GM12878 (cell line): Measurements from ENCODE around the gene ABCA7.

Experiments used
- ATF3 ChIP-seq: IDR thresholded peaks from 2 replicates; pipeline ENCODE4 v1.6.1; 2011; ENCODE audit warnings: low read depth, mild to moderate bottlenecking, low read length, moderate library complexity, borderline replicate concordance; ENCODE audit errors: extremely low read depth
- CTCF ChIP-seq, 3 experiments: IDR thresholded peaks in 2 of 3; conservative IDR thresholded peaks in 1 of 3; 2 replicates each; pipeline ENCODE4 v1.5.1; 2011; ENCODE audit warnings: low read depth in 3 of 3, low read length in 3 of 3, mild to moderate bottlenecking in 3 of 3, control low read depth in 2 of 3, moderate library complexity in 2 of 3, inconsistent platforms in 1 of 3, mixed read lengths in 1 of 3; ENCODE audit not compliant: control insufficient read depth in 2 of 3, insufficient read depth in 1 of 3; ENCODE audit errors: extremely low read depth in 1 of 3
- FOXM1 ChIP-seq: IDR thresholded peaks from 2 replicates; pipeline ENCODE4 v1.6.1; 2012; ENCODE audit warnings: low read depth, mild to moderate bottlenecking, inconsistent platforms, low read length, moderate library complexity
- HDGF ChIP-seq: fragments of 450-650 bp; IDR thresholded peaks from 2 replicates; pipeline ENCODE4 v1.6.1; 2016; ENCODE audit warnings: antibody characterized with exemption
- MEF2B ChIP-seq: fragments of 450-650 bp; IDR thresholded peaks from 2 replicates; pipeline ENCODE4 v1.6.1; 2018; ENCODE audit warnings: mild to moderate bottlenecking, moderate library complexity; ENCODE audit not compliant: partially characterized antibody, poor library complexity, severe bottlenecking
- NR2C2 ChIP-seq: IDR thresholded peaks from 2 replicates; pipeline ENCODE4 v1.6.1; 2011; ENCODE audit warnings: borderline replicate concordance, low read depth; ENCODE audit not compliant: control insufficient read depth, insufficient read length
- NRF1 ChIP-seq: conservative IDR thresholded peaks from 2 replicates; pipeline ENCODE4 v1.6.1; 2011; ENCODE audit warnings: mild to moderate bottlenecking, low read depth, low read length, improper control_type of control experiment
- POLR2A ChIP-seq: IDR thresholded peaks from 2 replicates; pipeline ENCODE4 v1.6.1; 2011; ENCODE audit warnings: low read depth, mild to moderate bottlenecking, low read length
- RFX5 ChIP-seq: IDR thresholded peaks from 2 replicates; pipeline ENCODE4 v1.6.1; 2011; ENCODE audit warnings: low read depth, low read length, improper control_type of control experiment
- ZNF274 ChIP-seq: IDR thresholded peaks from one replicate; pipeline ENCODE4 v1.8.0; 2011; ENCODE audit not compliant: insufficient read length, insufficient read depth

GRCh38 chr19:1109032-1109551 lies 69.2 kb downstream of the ABCA7 start:
- no peak for TF ChIP-seq RFX5
- TF ChIP-seq HDGF, result no peak
- TF ChIP-seq NRF1, result no peak
- no peak for TF ChIP-seq ATF3
- TF ChIP-seq FOXM1, result no peak
- TF ChIP-seq NR2C2, result no peak
- TF ChIP-seq MEF2B, result no peak
- TF ChIP-seq POLR2A, result peak; percentile 50; the same call in 1 of the 2 replicates
- no peak for TF ChIP-seq CTCF (IDR thresholded peaks at IDR 0.05 in 2 of 3, conservative IDR thresholded peaks at IDR 0.05 in 1 of 3; ENCODE audit: control insufficient read depth in 2 of 3, extremely low read depth in 1 of 3, insufficient read depth in 1 of 3, low read depth in 3 of 3, low read length in 3 of 3)
- no peak for TF ChIP-seq ZNF274
